Endothelial cell of umbilical vein (primary cell): Measurements from ENCODE around the gene PDE4B. TPM values are rescaled to one million over a fixed set of nuclear protein-coding genes. Genes with fewer than 3 reads are reported as not detected.

Experiments used
- BruUV-seq: library from RNA; stranded (reverse); fragments of 400-500 nt; replicated peaks from 2 replicates; lab custom pipeline; 2021; lab: Mats Ljungman, UMichigan
- CTCF ChIA-PET: fragments of 300-600, 350-600 bp; sonication (Branson Sonifier 250); formaldehyde crosslinking; loops from one replicate; lab custom pipeline; 2021; ENCODE audit warnings: antibody characterized with exemption, inconsistent platforms; lab: Charles Lee
- POLR2A ChIA-PET: fragments of 300-600, 350-600 bp; sonication (Branson Sonifier 250); formaldehyde crosslinking; loops from one replicate; lab custom pipeline; 2021; ENCODE audit warnings: antibody characterized with exemption, inconsistent platforms; lab: Charles Lee
- DNase-seq: peaks from one replicate; pipeline ENCODE4 v3.0.0-alpha.2; 2011; ENCODE audit warnings: low read depth, low spot score
- FAIRE-seq: peaks from 2 replicates; lab custom pipeline; 2011; peaks lifted over from hg19 to GRCh38; lab: Jason Lieb, UNC
- H2AFZ ChIP-seq: 2 replicates; pipeline ENCODE4 v1.6.0; 2012; ENCODE audit warnings: low read depth, low read length, control low read depth, inconsistent platforms
- H3K27ac ChIP-seq: 2 replicates; pipeline ENCODE4 v1.5.1; 2011; ENCODE audit warnings: low read depth, mild to moderate bottlenecking, control low read depth, low read length, moderate library complexity; ENCODE audit not compliant: insufficient read depth
- H3K27me3 ChIP-seq, 2 experiments: 2 replicates each; pipeline versions ENCODE4 v1.6.0 to v1.6.1; 2011; ENCODE audit warnings: low read length in 2 of 2, mixed read lengths in 1 of 2; ENCODE audit not compliant: control insufficient read depth in 2 of 2, insufficient read depth in 2 of 2
- H3K36me3 ChIP-seq, 2 experiments: 2 replicates in 1 of 2; 3 replicates in 1 of 2; pipeline ENCODE4 v1.5.1; 2011; ENCODE audit warnings: low read length in 2 of 2, mild to moderate bottlenecking in 1 of 2, moderate library complexity in 1 of 2; ENCODE audit not compliant: control insufficient read depth in 2 of 2, insufficient read depth in 2 of 2; ENCODE audit errors: extremely low read depth in 1 of 2
- H3K4me1 ChIP-seq: 3 replicates; pipeline ENCODE4 v1.5.1; 2011; ENCODE audit warnings: mild to moderate bottlenecking, low read length; ENCODE audit not compliant: control insufficient read depth, insufficient read depth; ENCODE audit errors: extremely low read depth
- H3K4me2 ChIP-seq: 2 replicates; pipeline ENCODE4 v1.6.1; 2011; ENCODE audit warnings: low read length, control low read depth, mixed read lengths; ENCODE audit not compliant: insufficient read depth
- H3K4me3 ChIP-seq, 3 experiments: fragments of 200-600 bp in 1 of 3; sonication (generic), shearing (Covaris generic) in 1 of 3; replicated peaks in 1 of 3; 2 replicates each; pipeline ENCODE4 v1.5.1; 2011 to 2016; ENCODE audit warnings: control low read depth in 3 of 3, low read length in 3 of 3, mild to moderate bottlenecking in 2 of 3, inconsistent platforms in 1 of 3, low read depth in 1 of 3, moderate library complexity in 1 of 3; ENCODE audit not compliant: insufficient read depth in 1 of 3
- H3K79me2 ChIP-seq: 2 replicates; pipeline ENCODE4 v1.6.0; 2012; ENCODE audit warnings: low read length, inconsistent platforms; ENCODE audit not compliant: control insufficient read depth, insufficient read depth
- H3K9ac ChIP-seq: replicated peaks from 2 replicates; pipeline ENCODE3; 2011; ENCODE audit warnings: low read length, control low read depth; ENCODE audit not compliant: insufficient read depth; ENCODE audit errors: extremely low read depth
- H3K9me1 ChIP-seq: replicated peaks from 3 replicates; pipeline ENCODE4 v1.6.0; 2011; ENCODE audit warnings: mild to moderate bottlenecking, low read length; ENCODE audit not compliant: control insufficient read depth, insufficient read depth; ENCODE audit errors: extremely low read depth
- H3K9me3 ChIP-seq: replicated peaks from 2 replicates; pipeline ENCODE4 v1.5.1; 2012; ENCODE audit warnings: low read length, inconsistent platforms; ENCODE audit not compliant: control insufficient read depth, insufficient read depth
- H4K20me1 ChIP-seq: replicated peaks from 2 replicates; pipeline ENCODE3; 2011; ENCODE audit warnings: mild to moderate bottlenecking, low read length; ENCODE audit not compliant: control insufficient read depth, insufficient read depth; ENCODE audit errors: extremely low read depth
- EZH2 ChIP-seq: IDR thresholded peaks from 2 replicates; pipeline ENCODE4 v1.6.1; 2012; ENCODE audit warnings: borderline replicate concordance, low read depth, mild to moderate bottlenecking, moderate library complexity, low read length, inconsistent platforms; ENCODE audit not compliant: severe bottlenecking
- FOS ChIP-seq: IDR thresholded peaks from 2 replicates; pipeline ENCODE4 v1.6.1; 2011; ENCODE audit warnings: mild to moderate bottlenecking, low read length, moderate library complexity, borderline replicate concordance; ENCODE audit not compliant: insufficient read depth
- GATA2 ChIP-seq: IDR thresholded peaks from 2 replicates; pipeline ENCODE4 v1.7.0; 2011; ENCODE audit warnings: low read depth, mild to moderate bottlenecking, moderate library complexity, mixed read lengths, low read length; ENCODE audit not compliant: insufficient read length, insufficient read depth
- JUN ChIP-seq: IDR thresholded peaks from 2 replicates; pipeline ENCODE4 v1.6.1; 2011; ENCODE audit warnings: borderline replicate concordance, low read depth; ENCODE audit not compliant: insufficient read length, insufficient read depth
- MYC ChIP-seq: IDR thresholded peaks from one replicate; pipeline ENCODE4 v1.6.1; 2011; ENCODE audit warnings: mild to moderate bottlenecking, low read depth, low read length
- POLR2A ChIP-seq: IDR thresholded peaks from 2 replicates; pipeline ENCODE4 v1.6.1; 2012; ENCODE audit warnings: low read depth, mild to moderate bottlenecking, control low read depth, low read length
- POLR2AphosphoS5 ChIP-seq: IDR thresholded peaks from 2 replicates; pipeline ENCODE4 v1.6.1; 2012; ENCODE audit warnings: low read depth, mild to moderate bottlenecking, control low read depth, low read length, moderate library complexity; ENCODE audit not compliant: insufficient read depth
- dilution Hi-C: fragments of 300-500 bp; cut with MboI; formaldehyde crosslinking; loops from one replicate; pipeline ENCODE4 v1.15.0; 2019; ENCODE audit warnings: low sequenced_read_pairs; ENCODE audit not compliant: extremely low pct_ligation_motif_present
- intact Hi-C: fragments of 100-400 bp; cut with micrococcal nuclease; formaldehyde crosslinking; loops from one replicate; pipeline ENCODE4 v1.10.0; 2022
- polyA plus RNA-seq, 4 experiments: library from polyadenylated mRNA; depleted of rRNA in 3 of 4; stranded (reverse) in 3 of 4; unstranded in 1 of 4; fragments of >200 nt; gene quantifications; 2 replicates each; pipeline versions ENCODE4 v1.2.1 to v1.2.3, GENCODE V29; 2011 to 2012; ENCODE audit warnings: missing spikeins in 1 of 4
- total RNA-seq: library from RNA; stranded (reverse); gene quantifications from 2 replicates; pipeline ENCODE4 v1.2.3, GENCODE V29; 2021
- TF ChIP-seq, protein P1 (sequence below), 2 donors: IDR thresholded peaks; 1 replicate in 1 of 2; 2 replicates in 1 of 2; pipeline ENCODE4 v1.5.1; 2011; ENCODE audit warnings: low read length in 2 of 2, mild to moderate bottlenecking in 2 of 2, moderate library complexity in 2 of 2, control low read depth in 1 of 2, inconsistent platforms in 1 of 2, low read depth in 1 of 2; ENCODE audit not compliant: insufficient read depth in 1 of 2; ENCODE audit errors: extremely low read depth in 1 of 2
- TF ChIP-seq, protein P2 (sequence below): IDR thresholded peaks from 2 replicates; pipeline ENCODE4 v1.6.1; 2011; ENCODE audit not compliant: insufficient read depth, insufficient read length

Gene PDE4B
- total and polyA plus RNA-seq, 2 donors (not counting 3 experiments of a cell fraction or from before 2014, with no cell fraction given), result 63.5 to 69.8 TPM

DNA sequence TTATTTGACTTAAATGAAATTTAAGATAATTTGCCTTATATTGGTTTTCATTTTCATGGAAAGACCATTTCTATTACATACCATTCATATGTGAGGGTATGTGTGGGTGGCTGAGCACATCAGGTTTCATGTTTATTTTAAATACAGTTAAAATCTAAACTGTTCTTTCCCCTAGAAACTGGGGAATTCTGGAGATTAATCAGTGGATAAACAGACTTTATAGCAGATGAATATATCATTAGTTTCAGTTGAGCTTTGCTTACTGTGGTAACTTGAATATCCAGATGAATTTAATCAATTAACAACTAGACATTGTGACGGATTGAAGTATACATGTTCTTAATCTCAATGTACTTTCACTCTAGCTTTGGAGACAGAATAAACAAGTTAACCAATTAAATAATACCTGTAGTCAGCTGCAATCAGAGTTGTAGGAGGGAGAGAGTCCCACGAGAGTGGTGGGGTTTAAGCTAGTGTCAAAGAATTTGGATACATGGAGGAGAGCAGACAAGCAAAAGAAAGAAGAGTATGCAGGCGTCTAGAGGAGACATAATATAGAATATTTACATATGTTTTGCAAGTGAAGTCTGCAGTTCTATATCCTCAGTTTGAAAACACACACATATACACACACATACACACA is 97.6 kb downstream of the PDE4B start:
- Histone ChIP-seq H2AFZ (no peak overlapping the region), H3K27ac (no peak overlapping the region), H3K36me3 (no peaks in the 10 kb centered on the region), H3K27me3 (no peaks in the 10 kb centered on the region), H3K9me3 (no peaks in the 10 kb centered on the region), H3K9ac (no peak overlapping the region), H3K9me1 (no peaks in the 10 kb centered on the region), H3K4me2 (no peak overlapping the region), H4K20me1 (no peaks in the 10 kb centered on the region), H3K79me2 (no peaks in the 10 kb centered on the region), H3K4me3 (no peak overlapping the region), H3K4me1 (no peaks in the 10 kb centered on the region)
- POLR2A ChIA-PET, result no interaction called here
- BruUV-seq, result no TSS peak
- FAIRE-seq (no peak), DNase-seq (no peak)
- CTCF ChIA-PET, result interaction anchor here (1.1 kb wide), 1 partner anchor 14 kb away, joined by 4 read pairs; no protein-coding TSS in a partner anchor
- intact Hi-C loops (no loop called here), dilution Hi-C loops (no loop called here)
- TF ChIP-seq, protein P1, sequence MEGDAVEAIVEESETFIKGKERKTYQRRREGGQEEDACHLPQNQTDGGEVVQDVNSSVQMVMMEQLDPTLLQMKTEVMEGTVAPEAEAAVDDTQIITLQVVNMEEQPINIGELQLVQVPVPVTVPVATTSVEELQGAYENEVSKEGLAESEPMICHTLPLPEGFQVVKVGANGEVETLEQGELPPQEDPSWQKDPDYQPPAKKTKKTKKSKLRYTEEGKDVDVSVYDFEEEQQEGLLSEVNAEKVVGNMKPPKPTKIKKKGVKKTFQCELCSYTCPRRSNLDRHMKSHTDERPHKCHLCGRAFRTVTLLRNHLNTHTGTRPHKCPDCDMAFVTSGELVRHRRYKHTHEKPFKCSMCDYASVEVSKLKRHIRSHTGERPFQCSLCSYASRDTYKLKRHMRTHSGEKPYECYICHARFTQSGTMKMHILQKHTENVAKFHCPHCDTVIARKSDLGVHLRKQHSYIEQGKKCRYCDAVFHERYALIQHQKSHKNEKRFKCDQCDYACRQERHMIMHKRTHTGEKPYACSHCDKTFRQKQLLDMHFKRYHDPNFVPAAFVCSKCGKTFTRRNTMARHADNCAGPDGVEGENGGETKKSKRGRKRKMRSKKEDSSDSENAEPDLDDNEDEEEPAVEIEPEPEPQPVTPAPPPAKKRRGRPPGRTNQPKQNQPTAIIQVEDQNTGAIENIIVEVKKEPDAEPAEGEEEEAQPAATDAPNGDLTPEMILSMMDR (IDR thresholded peaks at IDR 0.05; ENCODE audit: extremely low read depth in 1 of 2, insufficient read depth in 1 of 2, low read depth in 1 of 2, low read length in 2 of 2), result no peak
- TF ChIP-seq JUN, result no peak
- TF ChIP-seq POLR2A, result no peak
- TF ChIP-seq FOS, result no peak
- no peak for TF ChIP-seq POLR2AphosphoS5
- no peak for TF ChIP-seq GATA2
- TF ChIP-seq, protein P2, sequence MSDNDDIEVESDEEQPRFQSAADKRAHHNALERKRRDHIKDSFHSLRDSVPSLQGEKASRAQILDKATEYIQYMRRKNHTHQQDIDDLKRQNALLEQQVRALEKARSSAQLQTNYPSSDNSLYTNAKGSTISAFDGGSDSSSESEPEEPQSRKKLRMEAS, result no peak
- TF ChIP-seq EZH2, result no peak
- no peak for TF ChIP-seq MYC
